CD4-positive, alpha-beta T cell treated with Interleukin-4 for 4 hours (primary cell): ENCODE results near the gene APAF1.
"Not testable (repeated sequence)": the region's sequence is repeated elsewhere in the genome, so short reads cannot be mapped to it uniquely, and the experiment has no call there.

Source experiments
- DNase-seq: peaks from one replicate; pipeline ENCODE4 v3.0.0-alpha.2; 2020

The APAF1 gene

GRCh38 chr12:98644712-98645571 lies at the start of gene APAF1, which contains the start of gene IKBIP:
Gene APAF1 (plus strand): TSS chr12:98645290. CDS start chr12:98648360, 3,070 bp downstream.
Gene IKBIP (minus strand): TSS chr12:98644788. CDS start chr12:98644701, 87 bp downstream.
- DNase-seq: peak; percentile 94

- not testable (repeated sequence) for DNase-seq
Measured at GRCh38 chr12:98597313-98597712, 47.8 kb upstream of the APAF1 start.

GRCh38 chr12:98601924-98602323 lies 43.2 kb upstream of the APAF1 start:
- DNase-seq: no peak

GRCh38 chr12:98606359-98606988 lies 38.6 kb upstream of the APAF1 start:
- no peak for DNase-seq

- DNase-seq: no peak
Measured at GRCh38 chr12:98610596-98610995, 34.5 kb upstream of the APAF1 start.

- no peak for DNase-seq
Measured at GRCh38 chr12:98612696-98613334, 32.3 kb upstream of the APAF1 start.

- no peak for DNase-seq
Measured at GRCh38 chr12:98618952-98619351, 26.1 kb upstream of the APAF1 start.

- no peak for DNase-seq
Measured at GRCh38 chr12:98635657-98636323, 9.3 kb upstream of the APAF1 start.

- no peak for DNase-seq
Measured at GRCh38 chr12:98637068-98637467, 8.0 kb upstream of the APAF1 start.

GRCh38 chr12:98638009-98638408 lies 7.1 kb upstream of the APAF1 start:
- DNase-seq: no peak

- DNase-seq: no peak
Measured at GRCh38 chr12:98639491-98639890, 5.6 kb upstream of the APAF1 start.

- not testable (repeated sequence) for DNase-seq
Measured at GRCh38 chr12:98642801-98643200, 2.3 kb upstream of the APAF1 start.

GRCh38 chr12:98644433-98644711 lies 718 bp upstream of the APAF1 start:
- DNase-seq: no peak

- DNase-seq: peak; percentile 10
Measured at GRCh38 chr12:98645572-98646067, 530 bp downstream of the APAF1 start.

GRCh38 chr12:98646294-98647090 lies 1.4 kb downstream of the APAF1 start:
- DNase-seq: peak; percentile 7

- DNase-seq: no peak
Measured at GRCh38 chr12:98651328-98651727, 6.2 kb downstream of the APAF1 start.

- DNase-seq: peak; percentile 63
Measured at GRCh38 chr12:98653866-98654493, 8.9 kb downstream of the APAF1 start.

GRCh38 chr12:98656289-98657101 lies 11.4 kb downstream of the APAF1 start:
- no peak for DNase-seq

GRCh38 chr12:98660521-98660920 lies 15.4 kb downstream of the APAF1 start:
- no peak for DNase-seq

GRCh38 chr12:98669751-98670150 lies 24.7 kb downstream of the APAF1 start:
- DNase-seq: no peak

- no peak for DNase-seq
Measured at GRCh38 chr12:98671459-98671858, 26.4 kb downstream of the APAF1 start.
